GM12892 (cell line): ENCODE data around the gene DCST1.

ENCODE experiments used
- DNase-seq: peaks from one replicate; pipeline ENCODE4 v3.0.0; 2011; ENCODE audit not compliant: insufficient read length
- FAIRE-seq: peaks from 2 replicates; lab custom pipeline; 2011; peaks lifted over from hg19 to GRCh38; lab: Jason Lieb, UNC
- POLR2A ChIP-seq: IDR thresholded peaks from 2 replicates; pipeline ENCODE4 v1.6.1; 2011; ENCODE audit warnings: low read depth, low read length, control low read depth
- POLR2AphosphoS5 ChIP-seq: IDR thresholded peaks from 2 replicates; pipeline ENCODE4 v1.6.1; 2011; ENCODE audit warnings: low read depth, low read length, control low read depth
- TAF1 ChIP-seq: IDR thresholded peaks from 2 replicates; pipeline ENCODE4 v1.6.1; 2011; ENCODE audit warnings: low read depth, mild to moderate bottlenecking, control low read depth, low read length, borderline replicate concordance

DCST1 gene

DNA sequence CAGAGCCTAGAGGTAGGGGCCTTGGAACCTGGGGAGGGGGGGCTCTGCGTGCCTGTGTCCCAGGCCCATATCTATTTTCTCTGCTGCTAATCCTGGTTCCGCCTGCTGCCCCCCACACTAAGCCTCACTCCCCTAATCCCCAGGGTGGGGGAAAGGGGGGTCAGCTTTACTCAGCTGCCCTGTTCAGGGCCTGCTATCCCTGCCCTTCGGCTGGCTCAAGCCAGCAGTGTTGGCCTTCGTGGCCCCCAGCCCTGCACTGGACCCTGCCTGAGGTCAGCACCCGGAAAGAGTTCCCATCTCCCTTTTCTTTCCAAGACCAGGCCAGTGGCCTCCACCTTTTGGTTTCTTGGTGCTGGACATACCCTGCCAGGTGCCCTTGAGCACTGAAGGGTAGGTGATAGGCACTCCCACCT is 22.6 kb upstream of the DCST1 start:
- no peak for FAIRE-seq
- TF ChIP-seq POLR2A (no peak), POLR2AphosphoS5 (no peak), TAF1 (no peak)
- no peak for DNase-seq

- no peak for TF ChIP-seq POLR2A
- TF ChIP-seq POLR2AphosphoS5: no peak
- TF ChIP-seq TAF1: no peak
- DNase-seq (no peak), FAIRE-seq (no peak)
Observed at GRCh38 chr1:155011437-155012025, 22.1 kb upstream of the DCST1 start.

GRCh38 chr1:155012026-155012546 is 21.5 kb upstream of the DCST1 start:
- no peak for DNase-seq
- no peak for TF ChIP-seq POLR2AphosphoS5
- no peak for TF ChIP-seq TAF1
- TF ChIP-seq POLR2A: no peak
- FAIRE-seq: no peak

- FAIRE-seq (no peak), DNase-seq (no peak)
Observed at GRCh38 chr1:155012776-155013602, 20.6 kb upstream of the DCST1 start.

DNA sequence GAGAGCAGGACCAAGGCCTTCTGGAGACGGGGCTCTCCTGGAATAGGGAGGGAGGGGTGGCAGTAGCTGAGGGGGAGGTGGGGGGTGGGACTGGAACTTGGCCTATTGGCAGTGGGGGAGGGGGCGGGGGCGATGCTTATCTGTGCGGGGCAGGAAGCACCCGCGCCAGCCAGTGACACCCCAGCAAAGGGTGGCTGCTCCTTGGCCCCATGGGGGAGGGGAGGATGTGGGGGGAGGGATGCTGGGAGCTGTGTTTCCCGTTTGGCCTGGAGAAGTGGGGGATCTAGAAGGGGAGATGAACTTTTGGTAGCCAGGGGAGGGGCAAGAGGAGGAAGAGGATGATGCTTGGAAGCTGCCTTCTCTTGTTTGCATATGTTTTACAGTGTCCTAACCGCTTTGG is 20.0 kb upstream of the DCST1 start:
- FAIRE-seq: no peak
- DNase-seq: no peak
- TF ChIP-seq TAF1: no peak
- no peak for TF ChIP-seq POLR2AphosphoS5
- no peak for TF ChIP-seq POLR2A

More at GRCh38 chr1:155012776-155013602, 20.6 kb upstream of the DCST1 start:
- TF ChIP-seq TAF1: no peak
- TF ChIP-seq POLR2AphosphoS5: no peak
- no peak for TF ChIP-seq POLR2A

GRCh38 chr1:155014709-155015508 is 18.7 kb upstream of the DCST1 start:
- TF ChIP-seq TAF1 (no peak), POLR2A (no peak), POLR2AphosphoS5 (no peak)
- DNase-seq (no peak), FAIRE-seq (no peak)

DNA sequence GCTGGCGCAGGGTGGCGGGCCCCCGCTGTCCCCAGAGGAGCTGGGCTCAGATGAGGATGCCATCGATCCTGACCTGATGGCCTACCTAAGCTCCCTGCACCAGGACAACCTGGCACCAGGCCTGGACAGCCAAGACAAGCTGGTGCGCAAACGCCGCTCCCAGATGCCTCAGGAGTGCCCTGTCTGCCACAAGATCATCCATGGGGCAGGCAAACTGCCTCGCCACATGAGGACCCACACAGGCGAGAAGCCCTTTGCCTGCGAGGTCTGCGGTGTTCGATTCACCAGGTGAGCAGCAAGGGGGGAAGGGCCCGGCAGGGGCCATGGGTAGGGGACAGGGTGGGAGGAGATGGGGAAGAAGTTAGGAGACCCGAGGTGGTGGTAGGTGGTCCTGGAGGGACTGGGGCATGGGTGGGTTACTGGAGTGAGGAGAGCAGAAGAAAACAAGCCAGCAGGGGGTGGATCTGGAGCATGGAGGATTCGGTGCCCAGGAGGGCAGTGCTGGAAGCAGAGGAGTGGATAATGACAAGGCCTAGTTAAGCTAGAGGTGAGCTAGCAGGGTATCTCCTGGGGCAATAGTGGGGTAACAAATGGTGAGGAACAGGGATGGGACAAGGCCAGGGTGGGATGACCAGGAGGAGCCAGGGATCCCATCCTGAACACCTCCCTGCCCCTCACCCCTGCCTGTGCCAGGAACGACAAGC is 17.9 kb upstream of the DCST1 start:
- DNase-seq: no peak
- no peak for FAIRE-seq
- no peak for TF ChIP-seq TAF1
- TF ChIP-seq POLR2A: no peak
- TF ChIP-seq POLR2AphosphoS5: no peak

GRCh38 chr1:155016231-155016831 is 17.3 kb upstream of the DCST1 start:
- no peak for FAIRE-seq
- TF ChIP-seq POLR2AphosphoS5 (no peak), POLR2A (no peak), TAF1 (no peak)
- no peak for DNase-seq

DNA sequence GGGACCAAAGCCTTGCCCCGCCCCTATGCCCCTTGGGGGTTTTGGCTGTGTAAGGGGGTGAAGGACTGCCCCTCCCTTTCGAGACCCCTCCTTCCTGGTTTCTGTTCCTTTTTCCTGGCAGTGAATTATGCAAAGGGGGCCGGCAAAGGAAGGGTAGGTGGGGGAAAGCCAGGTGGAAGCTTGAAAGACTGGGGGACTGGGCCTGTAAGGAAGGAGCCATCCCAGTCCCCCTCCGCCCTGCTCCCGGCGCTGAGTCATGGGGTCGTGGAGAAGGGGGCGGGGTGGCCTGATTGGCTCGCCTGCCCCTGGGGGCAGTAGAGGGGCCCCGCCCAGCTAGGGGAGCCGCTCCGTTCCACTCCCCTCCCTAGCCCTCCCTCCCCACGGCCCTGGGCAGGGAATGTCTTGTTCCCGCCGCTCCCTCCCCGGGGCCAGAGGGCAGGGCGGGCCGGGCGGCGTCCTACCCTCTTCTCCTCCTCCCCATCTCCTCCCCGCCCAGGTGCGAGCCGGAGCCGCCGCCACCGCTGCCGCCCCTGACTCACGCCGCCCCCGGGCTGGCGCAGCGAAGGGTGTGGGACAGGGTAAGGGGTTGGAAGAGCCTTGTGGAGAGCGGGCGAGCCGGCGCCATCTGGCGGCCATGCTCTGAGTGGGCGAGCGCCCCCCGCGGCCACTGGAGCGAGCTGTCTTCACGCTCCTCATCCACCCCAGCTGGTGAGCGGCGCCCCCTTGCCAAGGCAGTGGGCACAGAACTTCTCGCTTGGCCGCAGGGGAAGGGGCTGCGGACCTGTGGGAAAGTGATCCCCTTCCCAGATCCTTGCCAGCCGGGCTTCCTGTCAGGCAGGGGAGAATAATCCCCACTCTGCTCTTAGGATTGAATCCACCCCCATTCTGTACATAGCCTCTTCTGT is 16.3 kb upstream of the DCST1 start:
- TF ChIP-seq POLR2A (0 out of 2 replicates have a peak, but pooled peaks have one; percentile 43), POLR2AphosphoS5 (no peak)
- DNase-seq (peak; percentile 88), FAIRE-seq (peak; percentile 82)
